Vagina (tissue), 2 donors: ENCODE results near the gene C3. TPM values are rescaled to one million over a fixed set of nuclear protein-coding genes. Genes with fewer than 3 reads are reported as not detected.

Experiments used
- DNase-seq, 2 donors: peaks; one replicate each; pipeline ENCODE4 v3.0.0-alpha.2; 2017; ENCODE audit errors: extremely low spot score in 2 of 2
- H3K27ac ChIP-seq: fragments of 200-600 bp; sonication (generic); one replicate; pipeline ENCODE4 v1.5.1; 2019
- H3K27me3 ChIP-seq: fragments of 200-600 bp; sonication (generic); one replicate; pipeline ENCODE4 v1.5.1; 2019
- H3K36me3 ChIP-seq, 2 donors: fragments of 200-600 bp; sonication (generic); one replicate each; pipeline ENCODE4 v1.5.1; 2017 to 2019
- H3K4me1 ChIP-seq: fragments of 200-600 bp; sonication (generic); one replicate; pipeline ENCODE4 v1.5.1; 2019
- H3K4me3 ChIP-seq, 2 donors: fragments of 200-600 bp; sonication (generic); 1 replicate in 1 of 2; 2 replicates in 1 of 2; pipeline ENCODE4 v1.5.1; 2016 to 2019
- H3K9me3 ChIP-seq: fragments of 200-600 bp; sonication (generic); one replicate; pipeline ENCODE4 v1.5.1; 2019
- CTCF ChIP-seq, 3 experiments: fragments of 450-650 bp in 2 of 3; fragments of 200-600 bp in 1 of 3; sonication (generic) in 1 of 3; IDR thresholded peaks; one replicate each; pipeline ENCODE4 v1.5.1; 2017 to 2019; ENCODE audit warnings: antibody characterized with exemption in 3 of 3, mild to moderate bottlenecking in 2 of 3, moderate library complexity in 2 of 3
- POLR2A ChIP-seq, 2 donors: fragments of 450-650 bp; IDR thresholded peaks; one replicate each; pipeline ENCODE4 v1.6.1; 2017; ENCODE audit warnings: antibody characterized with exemption in 2 of 2, mild to moderate bottlenecking in 2 of 2, moderate library complexity in 2 of 2
- POLR2AphosphoS5 ChIP-seq, 2 donors: sonication (generic); formaldehyde crosslinking; IDR thresholded peaks; one replicate each; pipeline ENCODE4 v1.9.0; 2017; ENCODE audit warnings: antibody characterized with exemption in 2 of 2, mild to moderate bottlenecking in 2 of 2, low read depth in 1 of 2; ENCODE audit not compliant: insufficient read depth in 1 of 2
- intact Hi-C: fragments of 100-400 bp; cut with DNase I; formaldehyde crosslinking; loops from one replicate; pipeline ENCODE4 v1.15.1; 2023
- total RNA-seq: library from RNA; depleted of rRNA; stranded (reverse); fragments of >200 nt; gene quantifications from one replicate; pipeline ENCODE4 v1.2.3, GENCODE V29; 2016

C3 gene
- total RNA-seq, 1 donor from 2014 or later, result 1,239 TPM

- intact Hi-C loops, result no loop called here
- no peak overlapping the region for H3K27ac ChIP-seq
- TF ChIP-seq CTCF (IDR thresholded peaks at IDR 0.05), result no peak
- TF ChIP-seq POLR2A (IDR thresholded peaks at IDR 0.05), result no peak
- TF ChIP-seq POLR2AphosphoS5 (IDR thresholded peaks at IDR 0.05; ENCODE audit: insufficient read depth in 1 of 2, low read depth in 1 of 2), result no peak
- no peak for DNase-seq
- no peaks in the 10 kb centered on the region for H3K9me3 ChIP-seq
- no peaks in the 10 kb centered on the region for H3K4me1 ChIP-seq
- no peak overlapping the region for H3K4me3 ChIP-seq
- no peaks in the 10 kb centered on the region for H3K36me3 ChIP-seq
- no peaks in the 10 kb centered on the region for H3K27me3 ChIP-seq
Measured at GRCh38 chr19:6692027-6692426, 28.4 kb downstream of the C3 start.

DNA sequence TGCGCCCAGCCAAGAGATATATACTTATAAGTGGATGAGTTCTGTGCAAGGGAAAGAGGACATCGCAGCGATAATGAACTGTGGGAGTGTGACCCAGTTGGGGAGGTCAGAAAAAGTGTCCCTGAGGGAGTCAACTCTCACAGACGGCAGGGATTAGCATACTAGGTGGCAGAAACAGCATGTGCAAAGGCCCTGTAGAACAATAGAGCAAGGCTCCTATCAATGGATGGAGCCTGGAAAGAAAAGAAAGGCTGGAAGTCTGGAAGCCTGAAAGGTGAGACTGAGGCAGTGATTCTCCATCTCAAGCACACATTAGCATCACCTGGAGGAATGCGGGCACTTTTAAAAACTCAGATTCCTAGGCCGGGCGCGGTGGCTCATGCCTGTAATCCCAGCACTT, 29.1 kb downstream of the C3 start:
- Histone ChIP-seq H3K27ac (no peak overlapping the region), H3K4me3 (no peak overlapping the region), H3K4me1 (no peaks in the 10 kb centered on the region), H3K9me3 (no peaks in the 10 kb centered on the region), H3K27me3 (no peaks in the 10 kb centered on the region), H3K36me3 (no peaks in the 10 kb centered on the region)
- intact Hi-C loops, result no loop called here
- TF ChIP-seq POLR2AphosphoS5 (IDR thresholded peaks at IDR 0.05; ENCODE audit: insufficient read depth in 1 of 2, low read depth in 1 of 2) (no peak), CTCF (IDR thresholded peaks at IDR 0.05) (no peak), POLR2A (IDR thresholded peaks at IDR 0.05) (no peak)
- no peak for DNase-seq

- no peaks in the 10 kb centered on the region for H3K27me3 ChIP-seq
- no peak for TF ChIP-seq CTCF (IDR thresholded peaks at IDR 0.05)
- TF ChIP-seq POLR2A (IDR thresholded peaks at IDR 0.05), result no peak
- TF ChIP-seq POLR2AphosphoS5 (IDR thresholded peaks at IDR 0.05; ENCODE audit: insufficient read depth in 1 of 2, low read depth in 1 of 2), result no peak
- intact Hi-C loops, result no loop called here
- H3K4me1 ChIP-seq, result no peaks in the 10 kb centered on the region
- no peaks in the 10 kb centered on the region for H3K36me3 ChIP-seq
- H3K9me3 ChIP-seq, result no peaks in the 10 kb centered on the region
- no peak overlapping the region for H3K4me3 ChIP-seq
- DNase-seq, result no peak
- no peak overlapping the region for H3K27ac ChIP-seq
Measured at GRCh38 chr19:6690160-6690885, 30.1 kb downstream of the C3 start.

DNA sequence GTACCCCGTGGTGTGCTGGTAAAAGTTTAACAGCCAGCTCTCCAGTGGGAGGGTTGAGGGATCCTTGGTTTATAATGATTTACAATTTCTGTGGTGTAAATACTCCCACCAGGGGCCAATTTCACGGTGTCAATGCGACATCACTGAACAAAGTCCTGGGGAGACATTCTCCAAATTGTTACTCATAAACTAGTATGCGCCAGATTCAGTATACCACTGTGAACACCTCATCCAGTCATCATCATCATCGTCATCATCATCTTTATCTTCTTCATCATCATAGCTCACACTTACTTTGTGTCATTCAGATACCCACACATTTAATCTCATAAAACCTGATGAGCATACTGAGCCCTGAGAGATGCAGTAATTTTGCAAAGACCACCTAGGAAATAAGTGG, 33.3 kb downstream of the C3 start:
- intact Hi-C loops, result no loop called here
- TF ChIP-seq POLR2AphosphoS5 (IDR thresholded peaks at IDR 0.05; ENCODE audit: insufficient read depth in 1 of 2, low read depth in 1 of 2) (no peak), POLR2A (IDR thresholded peaks at IDR 0.05) (no peak), CTCF (IDR thresholded peaks at IDR 0.05) (no peak)
- Histone ChIP-seq H3K27ac (no peak overlapping the region), H3K9me3 (no peaks in the 10 kb centered on the region), H3K4me1 (no peaks in the 10 kb centered on the region), H3K4me3 (no peak overlapping the region), H3K27me3 (no peaks in the 10 kb centered on the region), H3K36me3 (no peaks in the 10 kb centered on the region)
- DNase-seq, result no peak

GRCh38 chr19:6686628-6686975, 33.8 kb downstream of the C3 start:
- Histone ChIP-seq H3K36me3 (no peaks in the 10 kb centered on the region), H3K4me1 (no peaks in the 10 kb centered on the region), H3K4me3 (no peak overlapping the region), H3K27ac (no peak overlapping the region), H3K9me3 (no peaks in the 10 kb centered on the region), H3K27me3 (no peaks in the 10 kb centered on the region)
- TF ChIP-seq CTCF (IDR thresholded peaks at IDR 0.05) (no peak), POLR2AphosphoS5 (IDR thresholded peaks at IDR 0.05; ENCODE audit: insufficient read depth in 1 of 2, low read depth in 1 of 2) (no peak), POLR2A (IDR thresholded peaks at IDR 0.05) (no peak)
- intact Hi-C loops, result no loop called here
- DNase-seq, result no peak
